AG10803 (cell line): Measurements from ENCODE around the gene VOPP1.

Experiments
- DNase-seq: peaks from one replicate; pipeline ENCODE4 v3.0.0; 2010; ENCODE audit warnings: low read depth
- H3K4me3 ChIP-seq: 2 replicates; pipeline ENCODE4 v1.5.1; 2011; ENCODE audit warnings: mild to moderate bottlenecking, low read length, control low read depth
- CTCF ChIP-seq: conservative IDR thresholded peaks from 2 replicates; pipeline ENCODE4 v1.5.1; 2011; ENCODE audit warnings: mild to moderate bottlenecking, low read length, control low read depth, inconsistent platforms

Gene VOPP1

GRCh38 chr7:55540226-55540858, 32.0 kb downstream of the VOPP1 start:
- TF ChIP-seq CTCF, result no peak
- no peak overlapping the region for H3K4me3 ChIP-seq
- no peak for DNase-seq

GRCh38 chr7:55539380-55539779, 32.9 kb downstream of the VOPP1 start:
- H3K4me3 ChIP-seq, result no peak overlapping the region
- no peak for DNase-seq
- TF ChIP-seq CTCF, result no peak

- TF ChIP-seq CTCF, result no peak
- DNase-seq, result peak; percentile 95
- no peak overlapping the region for H3K4me3 ChIP-seq
These were observed 33.8 kb downstream of the VOPP1 start for GRCh38 chr7:55538538-55538937.

- no peak for TF ChIP-seq CTCF
- H3K4me3 ChIP-seq, result no peak overlapping the region
- no peak for DNase-seq
These were observed 34.8 kb downstream of the VOPP1 start for GRCh38 chr7:55537458-55537990.

- H3K4me3 ChIP-seq, result no peak overlapping the region
- DNase-seq, result no peak
- no peak for TF ChIP-seq CTCF
These were observed 35.5 kb downstream of the VOPP1 start for GRCh38 chr7:55536619-55537457.

GRCh38 chr7:55535617-55536016, 36.7 kb downstream of the VOPP1 start:
- DNase-seq, result no peak
- H3K4me3 ChIP-seq, result no peak overlapping the region
- TF ChIP-seq CTCF, result no peak
